Natural killer cell (primary cell): ENCODE measurements around the gene HIP1. TPM values are rescaled to one million over a fixed set of nuclear protein-coding genes. Genes with fewer than 3 reads are reported as not detected.
"Not testable (repeated sequence)": the region's sequence is repeated elsewhere in the genome, so short reads cannot be mapped to it uniquely, and the experiment has no call there.

ENCODE experiments used
- ATAC-seq, 3 donors: fragments of 150-1000 bp in 2 of 3; fragments of 200-7000 bp in 1 of 3; cut with Tn5 transposase; 1 replicate in 1 of 3; 2 replicates in 2 of 3; pipeline ENCODE4 v1.10.0; 2021; ENCODE audit warnings: mild to moderate bottlenecking in 2 of 3, moderate library complexity in 2 of 3
- DNase-seq, 2 donors: peaks; one replicate each; pipeline versions ENCODE4 v3.0.0 to v3.0.0-alpha.2; 2013 to 2021; ENCODE audit warnings: mixed read lengths in 1 of 2
- H3K27ac ChIP-seq: one replicate; pipeline ENCODE4 v1.5.1; 2013; ENCODE audit warnings: mild to moderate bottlenecking, low read length
- H3K27me3 ChIP-seq: one replicate; pipeline ENCODE4 v1.6.1; 2013; ENCODE audit warnings: low read length; ENCODE audit not compliant: control insufficient read depth, insufficient read depth
- H3K36me3 ChIP-seq: one replicate; pipeline ENCODE4 v1.6.1; 2013; ENCODE audit warnings: low read length; ENCODE audit not compliant: control insufficient read depth, insufficient read depth
- H3K4me1 ChIP-seq: one replicate; pipeline ENCODE4 v1.6.1; 2013; ENCODE audit warnings: low read length; ENCODE audit not compliant: control insufficient read depth, insufficient read depth
- H3K4me3 ChIP-seq: one replicate; pipeline ENCODE4 v1.5.1; 2013; ENCODE audit warnings: low read length
- H3K9me3 ChIP-seq: one replicate; pipeline ENCODE4 v1.6.1; 2013; ENCODE audit warnings: low read length; ENCODE audit not compliant: control insufficient read depth, insufficient read depth
- H3K27ac Mint-ChIP-seq, 2 donors: one replicate each; pipeline ENCODE4 v1.8.0; 2022; ENCODE audit warnings: mild to moderate bottlenecking in 2 of 2, mixed read lengths in 2 of 2, moderate library complexity in 1 of 2
- H3K27me3 Mint-ChIP-seq, 2 donors: one replicate each; pipeline ENCODE4 v1.8.0; 2022; ENCODE audit warnings: low read depth in 2 of 2, mixed read lengths in 2 of 2
- H3K36me3 Mint-ChIP-seq: one replicate; pipeline ENCODE4 v1.8.0; 2022; ENCODE audit warnings: mixed read lengths
- H3K4me1 Mint-ChIP-seq, 2 donors: one replicate each; pipeline ENCODE4 v1.8.0; 2022; ENCODE audit warnings: mixed read lengths in 2 of 2
- H3K4me3 Mint-ChIP-seq: one replicate; pipeline ENCODE4 v1.8.0; 2022; ENCODE audit warnings: mild to moderate bottlenecking, moderate library complexity, mixed read lengths
- H3K9me3 Mint-ChIP-seq, 2 donors: one replicate each; pipeline ENCODE4 v1.8.0; 2022; ENCODE audit warnings: mixed read lengths in 2 of 2
- CTCF ChIP-seq: fragments of 200-600 bp; IDR thresholded peaks from one replicate; pipeline ENCODE4 v1.8.0; 2022; ENCODE audit warnings: antibody characterized with exemption
- WGBS: methylation state at CpG from one replicate; pipeline ENCODE4 v1.1.7; 2013; ENCODE audit warnings: missing lambda C conversion rate; ENCODE audit not compliant: insufficient coverage; 5-methylcytosine and 5-hydroxymethylcytosine counted together
- intact Hi-C: fragments of 100-400 bp; cut with micrococcal nuclease; formaldehyde crosslinking; loops from one replicate; pipeline ENCODE4 v1.14.2; 2022
- total RNA-seq, 4 donors: library from RNA; stranded (reverse); fragments of 120-200 nt in 1 of 4; gene quantifications; one replicate each; pipeline versions ENCODE4 v1.2.3 to v1.2.4, GENCODE V29; 2013 to 2022

HIP1 gene
- total RNA-seq, 3 donors from 2014 or later (not counting 1 experiment from before 2014, with no cell fraction given): 17.1 to 27.9 (median 23.1) TPM

- no peak overlapping the region for H3K4me3 ChIP-seq
- no peak overlapping the region for H3K27ac ChIP-seq
- H3K4me3 Mint-ChIP-seq: no peak overlapping the region
- ATAC-seq (no peak), DNase-seq (no peak)
- no peaks in the 10 kb centered on the region for H3K36me3 ChIP-seq
- WGBS: 94% methylated on average over 3 of the region's 4 CpGs
- intact Hi-C loops: no loop called here
- no peaks in the 10 kb centered on the region for H3K27me3 Mint-ChIP-seq
- H3K4me1 ChIP-seq: peaks cover 13% of the 10 kb centered on the region
- H3K27me3 ChIP-seq: no peaks in the 10 kb centered on the region
- peaks cover 24 to 30% of the 10 kb centered on the region in 2 donors for H3K4me1 Mint-ChIP-seq
- no peaks in the 10 kb centered on the region for H3K9me3 ChIP-seq
- no peak overlapping the region for H3K27ac Mint-ChIP-seq
- no peak for TF ChIP-seq CTCF
- H3K9me3 Mint-ChIP-seq: no peaks in the 10 kb centered on the region
- no peaks in the 10 kb centered on the region for H3K36me3 Mint-ChIP-seq
These were observed 42.3 kb downstream of the HIP1 start for GRCh38 chr7:75696263-75697037.

GRCh38 chr7:75694638-75695399, 43.9 kb downstream of the HIP1 start:
- Mint-ChIP-seq H3K36me3 (no peaks in the 10 kb centered on the region), H3K27me3 (no peaks in the 10 kb centered on the region), H3K27ac (no peak overlapping the region), H3K9me3 (no peaks in the 10 kb centered on the region), H3K4me3 (no peak overlapping the region), H3K4me1 (peaks cover 22 to 28% of the 10 kb centered on the region in 2 donors)
- no peak for TF ChIP-seq CTCF
- Histone ChIP-seq H3K27me3 (no peaks in the 10 kb centered on the region), H3K36me3 (no peaks in the 10 kb centered on the region), H3K4me1 (peaks cover 10% of the 10 kb centered on the region), H3K4me3 (no peak overlapping the region), H3K9me3 (no peaks in the 10 kb centered on the region), H3K27ac (no peak overlapping the region)
- WGBS: 84% methylated on average over 6 of the region's 6 CpGs
- DNase-seq: no peak
- no peak for ATAC-seq
- intact Hi-C loops: no loop called here

GRCh38 chr7:75693668-75694067, 45.1 kb downstream of the HIP1 start:
- WGBS: 88% methylated on average over 2 of the region's 6 CpGs
- H3K27ac Mint-ChIP-seq, H3K4me3 ChIP-seq, H3K9me3 Mint-ChIP-seq, DNase-seq, H3K36me3 ChIP-seq, ATAC-seq, H3K9me3 ChIP-seq, H3K4me3 Mint-ChIP-seq, H3K36me3 Mint-ChIP-seq, intact Hi-C loops, H3K27me3 ChIP-seq, H3K4me1 ChIP-seq, H3K27ac ChIP-seq, H3K27me3 Mint-ChIP-seq: not testable (repeated sequence)
- H3K4me1 Mint-ChIP-seq: peaks cover 11 to 22% of the 10 kb centered on the region in 2 donors

- no peaks in the 10 kb centered on the region for H3K27me3 ChIP-seq
- H3K36me3 ChIP-seq: no peaks in the 10 kb centered on the region
- peaks cover 21% of the 10 kb centered on the region for H3K4me1 ChIP-seq
- DNase-seq (no peak), ATAC-seq (no peak)
- no peak overlapping the region for H3K27ac Mint-ChIP-seq
- TF ChIP-seq CTCF: no peak
- H3K4me1 Mint-ChIP-seq: peaks cover 11 to 28% of the 10 kb centered on the region in 2 donors
- H3K9me3 ChIP-seq: no peaks in the 10 kb centered on the region
- 83% methylated on average over 4 of the region's 4 CpGs for WGBS
- no peak overlapping the region for H3K4me3 ChIP-seq
- intact Hi-C loops: no loop called here
- no peak overlapping the region for H3K4me3 Mint-ChIP-seq
- no peaks in the 10 kb centered on the region for H3K9me3 Mint-ChIP-seq
- no peaks in the 10 kb centered on the region for H3K27me3 Mint-ChIP-seq
- no peaks in the 10 kb centered on the region for H3K36me3 Mint-ChIP-seq
- no peak overlapping the region for H3K27ac ChIP-seq
These were observed 46.8 kb downstream of the HIP1 start for GRCh38 chr7:75691793-75692543.
